Gastroesophageal sphincter (tissue), 3 donors: ENCODE measurements around the gene MGAT5B.

Source experiments
- CTCF ChIP-seq, 4 experiments: fragments of 200-600 bp in 2 of 4; fragments of 450-650 bp in 2 of 4; sonication (generic) in 1 of 4; IDR thresholded peaks; one replicate each; pipeline ENCODE4 v1.5.1; 2017 to 2019; ENCODE audit warnings: antibody characterized with exemption in 4 of 4, mild to moderate bottlenecking in 2 of 4, moderate library complexity in 2 of 4
- POLR2A ChIP-seq, 2 donors: fragments of 450-650 bp; IDR thresholded peaks; one replicate each; pipeline ENCODE4 v1.6.1; 2017; ENCODE audit warnings: antibody characterized with exemption in 2 of 2, mild to moderate bottlenecking in 2 of 2, moderate library complexity in 1 of 2
- POLR2AphosphoS5 ChIP-seq: sonication (generic); formaldehyde crosslinking; IDR thresholded peaks from one replicate; pipeline ENCODE4 v1.6.1; 2017; ENCODE audit warnings: antibody characterized with exemption

- TF ChIP-seq POLR2A (IDR thresholded peaks at IDR 0.05) = no peak
- TF ChIP-seq CTCF (IDR thresholded peaks at IDR 0.05) = no peak
- TF ChIP-seq POLR2AphosphoS5 = no peak
Measured at GRCh38 chr17:76840884-76841775, 27.1 kb upstream of the MGAT5B start.
